ENCODE results near the gene GPR68. TPM values are rescaled to one million over a fixed set of nuclear protein-coding genes. Genes with fewer than 3 reads are reported as not detected.

Gene GPR68
- total RNA-seq, 4 donors from 2014 or later = 0.13 to 0.73 (median 0.42) TPM; not detected in 1

DNA sequence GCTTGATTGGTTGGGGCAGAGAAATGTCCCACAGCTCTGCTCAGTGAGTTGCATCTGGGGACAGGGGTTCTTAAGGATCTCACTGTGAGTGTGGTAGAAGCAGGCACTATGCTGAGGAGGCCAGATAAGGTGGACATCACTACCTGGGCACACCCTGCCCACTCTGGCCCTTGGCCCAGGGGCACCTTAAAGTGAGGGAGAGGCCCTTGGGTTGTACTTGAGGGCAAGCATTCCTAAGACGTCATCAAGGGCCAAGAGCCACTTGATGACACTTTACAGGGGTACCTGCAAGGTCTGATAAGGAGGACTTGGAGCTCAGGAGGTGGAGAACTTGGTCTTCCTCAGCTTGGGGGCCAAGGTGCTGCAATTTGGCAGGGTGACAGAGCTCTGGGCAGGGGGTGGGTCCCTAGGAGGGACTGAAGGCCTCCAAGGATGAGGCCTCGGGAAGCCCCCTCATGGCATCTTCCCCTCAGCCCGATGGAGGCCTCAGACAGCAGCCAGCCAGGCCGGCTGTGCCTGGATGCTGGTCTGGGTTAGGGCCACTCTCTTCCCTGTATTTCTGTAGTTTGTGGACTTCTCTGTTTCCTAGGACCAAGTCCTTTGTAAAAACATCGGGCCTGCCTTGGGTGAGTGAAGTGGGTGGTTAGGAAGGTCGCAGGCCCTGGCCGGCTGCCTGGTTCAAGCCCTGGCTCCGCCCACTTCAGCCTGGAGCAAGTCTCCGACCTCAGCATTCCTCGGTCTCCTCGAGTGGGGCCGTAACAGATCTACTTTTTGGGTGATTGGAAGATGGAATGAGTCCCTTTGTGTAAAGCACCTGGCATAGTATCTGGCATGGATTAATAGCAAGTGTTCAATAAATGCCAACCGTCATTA, 24.8 kb downstream of the GPR68 start:
- H3K27ac ChIP-seq = peak overlapping the region; percentile 8 to 52 (median 34)
- H3K9me3 ChIP-seq = no peaks in the 10 kb centered on the region
- H3K36me3 ChIP-seq = peaks cover 9 to 24% of the 10 kb centered on the region in 2 donors
- intact Hi-C loops (cut with DNase I) = no loop called here
- H3K4me1 ChIP-seq = peaks cover 19 to 26% of the 10 kb centered on the region in 2 donors
- DNase-seq = peak; percentile 86 to 88
- no peaks in the 10 kb centered on the region for H3K27me3 ChIP-seq
- WGBS, 2 donors = 20 to 31% methylated on average over 9 to 13 of the region's 13 CpGs
- TF ChIP-seq CTCF (IDR thresholded peaks at IDR 0.05) (no peak), POLR2A (IDR thresholded peaks at IDR 0.05) (no peak)
- H3K4me3 ChIP-seq (replicated peaks in 1 of 3) = no peak overlapping the region

- TF ChIP-seq POLR2A (IDR thresholded peaks at IDR 0.05) = no peak
- TF ChIP-seq CTCF (IDR thresholded peaks at IDR 0.05) = no peak
- Histone ChIP-seq H3K27me3 (no peaks in the 10 kb centered on the region), H3K4me3 (replicated peaks in 1 of 3) (no peak overlapping the region), H3K9me3 (no peaks in the 10 kb centered on the region), H3K27ac (peak overlapping the region in 2 of 3 donors; percentile 30 to 32), H3K4me1 (peaks cover 19 to 26% of the 10 kb centered on the region in 2 donors), H3K36me3 (peaks cover 9 to 22% of the 10 kb centered on the region in 2 donors)
- no peak for DNase-seq
- 75 to 84% methylated on average over 4 of the region's 4 CpGs for WGBS, 2 donors
- intact Hi-C loops (cut with DNase I) = no loop called here
Measured at GRCh38 chr14:91218014-91218413, 26.5 kb downstream of the GPR68 start.

DNA sequence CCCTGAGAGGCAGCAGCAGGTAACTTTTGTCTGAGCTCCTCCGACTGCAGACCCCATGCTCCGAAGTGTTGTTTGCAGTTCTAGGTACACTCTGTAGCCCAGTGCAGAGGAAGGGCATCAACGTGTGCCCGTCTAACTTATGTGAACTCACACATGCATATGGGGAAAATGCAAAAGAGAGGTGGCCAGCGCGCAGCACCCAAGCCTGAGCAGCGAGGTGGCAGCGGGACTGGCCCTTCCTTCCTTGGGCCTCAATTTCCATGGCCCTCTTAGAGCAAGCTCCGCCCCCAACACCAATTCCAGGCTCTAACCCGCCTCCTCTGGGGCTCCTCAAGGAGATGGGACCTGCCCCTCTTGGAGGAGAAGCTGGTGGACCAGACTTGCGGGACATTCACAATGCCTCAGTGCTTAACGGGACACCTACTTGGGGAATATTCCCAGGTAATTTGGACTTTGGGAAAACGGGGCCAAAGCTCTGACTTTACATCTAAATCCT, 27.7 kb downstream of the GPR68 start:
- 92 to 95% methylated on average over 13 of the region's 13 CpGs for WGBS, 2 donors
- H3K27me3 ChIP-seq = no peaks in the 10 kb centered on the region
- intact Hi-C loops (cut with DNase I) = no loop called here

DNA sequence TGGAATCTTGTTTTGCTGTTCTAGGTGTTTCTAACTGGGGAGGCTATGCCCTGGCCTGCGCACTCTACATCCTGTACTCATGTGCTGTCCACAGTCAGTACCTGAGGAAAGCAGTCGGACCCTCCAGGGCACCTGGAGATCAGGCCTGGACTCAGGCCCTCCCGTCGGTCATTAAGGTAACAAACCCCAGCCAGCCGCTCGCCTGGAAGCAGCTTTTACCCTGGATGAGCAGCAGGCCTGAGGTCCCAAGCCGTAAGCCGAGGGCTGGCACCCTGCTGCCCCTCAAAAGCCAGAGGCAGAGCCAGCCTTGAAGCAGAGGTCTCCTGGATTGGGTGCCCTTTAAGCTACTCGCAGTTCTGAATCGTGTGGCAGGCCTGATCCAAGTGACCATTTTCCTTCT, 29.1 kb downstream of the GPR68 start:
- TF ChIP-seq CTCF (IDR thresholded peaks at IDR 0.05) (no peak), POLR2A (IDR thresholded peaks at IDR 0.05) (no peak)
- no peaks in the 10 kb centered on the region for H3K9me3 ChIP-seq
- WGBS, 2 donors = 91 to 97% methylated on average over 9 to 10 of the region's 10 CpGs
- DNase-seq = no peak
- H3K4me1 ChIP-seq = peaks cover 18% of the 10 kb centered on the region in 2 donors
- H3K4me3 ChIP-seq (replicated peaks in 1 of 3) = no peak overlapping the region
- H3K36me3 ChIP-seq = peaks cover 9 to 23% of the 10 kb centered on the region in 2 donors
- no peak overlapping the region for H3K27ac ChIP-seq
- intact Hi-C loops (cut with DNase I) = no loop called here
- H3K27me3 ChIP-seq = no peaks in the 10 kb centered on the region

More for the DNA sequence above, 27.7 kb downstream of the GPR68 start:
- Histone ChIP-seq H3K36me3 (peaks cover 9 to 22% of the 10 kb centered on the region in 2 donors), H3K27ac (no peak overlapping the region), H3K4me1 (peaks cover 19 to 26% of the 10 kb centered on the region in 2 donors), H3K9me3 (no peaks in the 10 kb centered on the region), H3K4me3 (replicated peaks in 1 of 3) (no peak overlapping the region)
- TF ChIP-seq CTCF (IDR thresholded peaks at IDR 0.05) (no peak), POLR2A (IDR thresholded peaks at IDR 0.05) (no peak)
- DNase-seq = no peak

- no peak for TF ChIP-seq POLR2A (IDR thresholded peaks at IDR 0.05)
- TF ChIP-seq CTCF (IDR thresholded peaks at IDR 0.05) = no peak
Measured at GRCh38 chr14:91214306-91214705, 30.2 kb downstream of the GPR68 start.

More at GRCh38 chr14:91214306-91214705, 30.2 kb downstream of the GPR68 start:
- intact Hi-C loops (cut with DNase I) = no loop called here
- 86 to 87% methylated on average over 6 of the region's 6 CpGs for whole genome bisulfite sequencing, 2 donors
- Histone ChIP-seq H3K27ac (no peak overlapping the region), H3K4me1 (peaks cover 7 to 9% of the 10 kb centered on the region in 2 donors), H3K27me3 (no peaks in the 10 kb centered on the region), H3K9me3 (no peaks in the 10 kb centered on the region), H3K4me3 (replicated peaks in 1 of 3) (no peak overlapping the region), H3K36me3 (peaks cover 9 to 32% of the 10 kb centered on the region in 2 donors)
- DNase-seq = no peak
